ENCODE data around the gene MYCBPAP.
A peak's percentile ranks its signal among the peaks of the same experiment; 100 is the strongest.

The MYCBPAP gene, protein sequence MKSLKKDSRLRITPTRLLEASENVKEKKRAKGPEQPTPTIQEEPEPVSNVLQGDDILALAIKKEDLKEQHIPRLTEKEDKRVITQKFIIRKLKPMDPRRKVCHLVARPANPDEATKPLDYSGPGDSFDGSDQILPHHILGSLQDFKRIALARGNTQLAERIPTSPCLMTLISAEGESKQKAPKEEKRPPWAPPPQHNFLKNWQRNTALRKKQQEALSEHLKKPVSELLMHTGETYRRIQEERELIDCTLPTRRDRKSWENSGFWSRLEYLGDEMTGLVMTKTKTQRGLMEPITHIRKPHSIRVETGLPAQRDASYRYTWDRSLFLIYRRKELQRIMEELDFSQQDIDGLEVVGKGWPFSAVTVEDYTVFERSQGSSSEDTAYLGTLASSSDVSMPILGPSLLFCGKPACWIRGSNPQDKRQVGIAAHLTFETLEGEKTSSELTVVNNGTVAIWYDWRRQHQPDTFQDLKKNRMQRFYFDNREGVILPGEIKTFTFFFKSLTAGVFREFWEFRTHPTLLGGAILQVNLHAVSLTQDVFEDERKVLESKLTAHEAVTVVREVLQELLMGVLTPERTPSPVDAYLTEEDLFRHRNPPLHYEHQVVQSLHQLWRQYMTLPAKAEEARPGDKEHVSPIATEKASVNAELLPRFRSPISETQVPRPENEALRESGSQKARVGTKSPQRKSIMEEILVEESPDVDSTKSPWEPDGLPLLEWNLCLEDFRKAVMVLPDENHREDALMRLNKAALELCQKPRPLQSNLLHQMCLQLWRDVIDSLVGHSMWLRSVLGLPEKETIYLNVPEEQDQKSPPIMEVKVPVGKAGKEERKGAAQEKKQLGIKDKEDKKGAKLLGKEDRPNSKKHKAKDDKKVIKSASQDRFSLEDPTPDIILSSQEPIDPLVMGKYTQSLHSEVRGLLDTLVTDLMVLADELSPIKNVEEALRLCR

DNA sequence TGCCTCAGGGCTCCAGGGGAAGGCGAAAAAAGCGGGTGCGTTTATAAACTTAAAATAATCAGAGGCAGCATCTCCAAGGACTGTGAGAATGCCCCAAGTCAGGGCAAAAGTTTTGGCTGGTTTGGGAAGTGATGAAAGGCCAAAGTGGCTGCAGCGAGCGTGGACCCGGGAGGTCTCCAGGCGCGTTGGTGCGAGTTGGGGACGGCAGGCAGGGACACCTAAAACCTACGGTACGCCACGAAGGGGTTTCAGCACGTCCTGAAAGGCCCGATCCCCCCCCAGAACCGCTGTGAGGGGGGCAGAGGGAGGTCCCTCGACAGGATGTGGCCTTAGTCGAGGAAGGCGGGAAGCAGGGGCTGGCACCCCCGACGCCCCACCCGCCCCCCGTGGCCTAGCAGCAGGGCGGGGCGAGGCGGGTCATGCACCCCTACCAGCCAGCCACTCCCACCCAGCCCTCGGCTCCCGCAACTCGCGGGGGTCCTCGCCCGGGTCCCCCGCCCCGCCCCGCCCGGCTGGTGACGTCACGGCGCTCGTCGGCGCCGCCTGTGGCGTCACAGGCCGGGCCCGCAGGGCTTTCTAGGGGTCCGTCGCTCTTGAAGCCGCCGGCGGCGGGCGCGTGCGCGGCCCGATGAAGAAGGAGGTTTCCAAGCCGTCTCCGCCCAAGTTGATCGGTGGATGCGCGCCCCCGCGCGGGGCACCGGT lies at the start of gene MYCBPAP:
Gene MYCBPAP, plus strand, starts transcription at position 569 of the 702 bp plus-strand sequence. CDS start 236 bp downstream, outside the sequence.
- DNase-seq, result peak; percentile 84

- no peak for DNase-seq
Measured at GRCh38 chr17:50458701-50459676, 49.2 kb upstream of the MYCBPAP start.

- DNase-seq, result no peak
Measured at GRCh38 chr17:50459756-50460155, 48.5 kb upstream of the MYCBPAP start.

GRCh38 chr17:50460831-50461526 lies 47.3 kb upstream of the MYCBPAP start:
- DNase-seq, result no peak

DNA sequence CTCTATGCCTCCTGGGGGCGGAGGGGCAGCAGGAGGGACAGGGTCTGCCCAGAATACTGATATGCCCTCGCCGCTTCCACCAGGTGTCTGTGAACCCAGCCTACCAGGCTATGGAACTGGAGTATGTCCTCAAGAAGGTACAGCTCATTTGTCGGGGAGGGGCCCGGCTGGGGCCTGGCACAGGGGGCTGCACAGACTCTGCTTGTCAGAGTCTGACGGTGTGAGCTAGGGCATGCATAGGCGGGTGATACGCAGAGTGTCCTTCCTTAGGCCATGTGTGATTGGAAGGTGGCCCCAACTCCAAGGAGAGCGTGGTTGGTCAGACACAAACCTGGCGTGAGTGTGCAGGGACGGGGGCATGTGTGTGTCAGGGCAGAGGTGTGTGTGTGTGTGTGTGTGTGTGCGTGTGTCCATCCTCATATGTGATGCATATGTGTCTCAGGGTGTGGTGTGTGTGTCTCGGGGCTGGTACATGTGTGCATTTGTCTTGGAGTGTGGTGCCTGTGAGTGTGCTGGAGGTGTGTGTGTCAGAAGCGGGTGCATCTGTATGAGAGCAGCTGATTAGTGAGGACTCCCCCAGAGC lies 46.6 kb upstream of the MYCBPAP start:
- no peak for DNase-seq

DNA sequence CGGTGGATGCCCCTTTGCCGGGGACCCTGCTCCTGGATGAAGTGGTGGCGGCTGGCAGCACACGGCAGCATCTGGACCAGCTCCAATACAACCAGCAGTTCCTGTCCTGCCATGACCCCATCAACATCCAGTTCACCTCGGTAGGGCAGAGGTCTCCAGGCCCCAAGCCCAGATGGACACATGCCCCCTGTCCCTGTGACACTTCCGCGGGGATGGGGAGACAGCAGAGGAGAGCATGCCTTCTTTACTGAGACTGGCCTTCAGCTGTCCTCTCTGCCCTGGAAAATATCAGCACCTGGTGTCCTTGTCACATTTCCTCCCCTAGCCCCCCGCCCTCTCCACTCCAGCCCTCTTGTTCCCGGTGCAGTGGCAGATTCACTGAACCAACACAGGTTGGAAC lies 45.8 kb upstream of the MYCBPAP start:
- DNase-seq, result no peak

GRCh38 chr17:50464121-50464520 lies 44.1 kb upstream of the MYCBPAP start:
- no peak for DNase-seq

DNA sequence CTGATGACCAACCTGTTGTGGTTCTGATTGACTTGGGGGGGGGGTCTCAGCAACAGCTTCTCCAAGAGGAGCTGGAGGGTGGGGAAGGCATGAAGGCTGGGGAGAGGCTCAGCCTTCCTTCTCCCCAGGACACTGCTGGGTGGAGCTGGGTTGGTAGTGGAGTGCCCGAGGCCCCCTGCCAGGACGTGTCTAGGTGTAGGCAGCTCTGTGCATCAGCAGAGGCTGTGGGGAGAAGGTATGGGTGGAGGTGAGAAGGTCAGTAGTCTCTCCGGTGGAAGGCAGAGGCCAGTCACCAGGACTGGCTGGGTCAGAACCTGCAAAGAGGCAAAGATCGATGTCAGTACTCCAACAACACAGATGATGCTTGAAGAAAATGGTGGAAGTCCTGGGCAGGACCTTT lies 43.5 kb upstream of the MYCBPAP start:
- DNase-seq, result no peak

GRCh38 chr17:50465171-50465570 lies 43.1 kb upstream of the MYCBPAP start:
- no peak for DNase-seq

- DNase-seq, result no peak
Measured at GRCh38 chr17:50465635-50466034, 42.6 kb upstream of the MYCBPAP start.

DNA sequence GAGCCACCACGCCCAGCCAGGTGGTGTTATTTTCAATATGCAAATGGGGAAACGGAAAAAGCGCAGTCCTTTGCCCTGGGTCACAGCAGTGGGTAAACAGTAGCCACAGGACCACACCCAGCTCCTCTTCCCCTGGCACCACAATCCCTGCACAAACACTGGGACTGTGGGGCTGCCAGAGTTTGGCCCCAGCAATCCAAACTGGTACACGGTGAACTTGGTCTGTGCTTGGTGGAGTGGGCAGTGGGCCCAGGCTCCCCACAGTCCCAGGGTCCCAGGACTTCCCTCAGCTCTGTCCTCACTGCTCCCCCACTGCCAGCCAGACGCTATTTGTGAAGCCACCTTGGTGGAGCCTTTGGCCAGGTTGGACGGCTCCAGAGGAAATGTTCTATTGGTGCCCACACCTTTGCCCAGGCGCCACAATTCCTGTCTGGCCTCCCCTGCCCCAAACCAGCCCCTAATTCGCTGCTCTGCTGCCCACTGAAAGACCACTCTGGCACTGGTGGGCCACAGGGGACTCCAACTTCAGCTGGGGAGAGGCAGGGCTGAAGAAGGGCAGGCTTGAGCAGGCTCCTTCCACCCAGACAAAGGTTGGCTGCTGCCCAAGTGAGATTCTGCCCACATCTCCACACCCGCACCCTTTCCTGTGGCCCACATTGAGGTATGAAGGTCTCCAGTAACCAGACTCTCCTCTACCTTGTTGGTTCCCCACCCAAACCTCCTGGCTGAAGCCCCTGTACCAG lies 41.7 kb upstream of the MYCBPAP start:
- DNase-seq, result no peak

DNA sequence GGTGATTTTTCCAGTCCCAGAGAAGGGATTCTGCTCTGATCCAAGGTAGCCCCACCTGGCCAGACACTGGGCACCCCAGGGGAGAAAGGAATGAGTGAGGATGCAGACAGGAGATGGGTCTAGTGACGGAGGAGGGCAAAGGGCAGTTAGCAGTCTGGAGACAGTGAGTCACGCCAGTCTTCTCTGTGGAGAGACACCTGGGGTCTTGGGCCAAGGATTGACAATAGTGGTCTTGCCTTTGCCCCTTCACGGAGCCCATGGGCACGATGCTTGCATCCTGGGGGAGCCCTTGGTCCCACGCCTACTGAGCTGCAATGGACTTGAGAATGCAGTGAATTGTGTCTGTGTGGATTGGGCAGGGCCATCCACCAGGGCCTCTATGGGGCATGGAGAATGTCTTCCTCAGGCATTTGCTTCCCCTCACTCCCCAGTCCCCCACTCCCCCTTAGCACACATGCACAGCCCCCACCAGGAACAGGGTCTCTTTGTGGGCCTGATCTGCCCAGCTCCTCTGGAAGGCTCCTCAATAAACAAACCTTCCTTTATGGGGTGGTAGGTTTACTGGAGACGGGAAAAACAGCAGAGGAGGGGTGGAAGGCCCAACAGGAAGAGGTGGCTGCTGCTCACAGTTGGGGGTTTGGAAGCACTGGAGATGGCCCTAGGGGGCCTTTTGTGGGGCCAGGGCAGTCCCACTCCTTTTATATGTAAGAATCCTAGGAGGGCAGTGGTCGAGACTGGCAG lies 41.0 kb upstream of the MYCBPAP start:
- no peak for DNase-seq

DNA sequence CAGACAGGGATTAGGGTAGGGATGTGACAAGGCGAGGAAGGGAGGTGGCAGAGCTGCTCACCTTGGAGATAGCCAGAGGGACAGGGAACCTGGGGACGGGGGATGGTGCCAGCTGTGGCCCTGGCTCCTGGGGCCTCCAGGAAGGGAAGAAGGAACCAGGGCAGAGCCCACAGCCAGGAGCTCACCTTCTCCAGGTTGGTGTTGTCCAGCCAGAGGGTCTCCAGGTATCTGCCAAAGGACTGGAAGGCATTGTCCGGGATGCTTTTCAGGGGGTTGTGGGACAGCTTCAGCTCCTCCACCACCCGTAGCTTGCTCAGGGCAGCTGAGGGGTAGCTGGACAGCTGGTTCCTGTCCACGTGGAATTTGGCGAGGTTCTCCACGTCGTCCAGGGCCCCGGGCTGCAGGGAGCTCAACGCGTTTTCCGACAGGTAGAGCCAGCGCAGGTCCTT lies 40.4 kb upstream of the MYCBPAP start:
- no peak for DNase-seq

DNA sequence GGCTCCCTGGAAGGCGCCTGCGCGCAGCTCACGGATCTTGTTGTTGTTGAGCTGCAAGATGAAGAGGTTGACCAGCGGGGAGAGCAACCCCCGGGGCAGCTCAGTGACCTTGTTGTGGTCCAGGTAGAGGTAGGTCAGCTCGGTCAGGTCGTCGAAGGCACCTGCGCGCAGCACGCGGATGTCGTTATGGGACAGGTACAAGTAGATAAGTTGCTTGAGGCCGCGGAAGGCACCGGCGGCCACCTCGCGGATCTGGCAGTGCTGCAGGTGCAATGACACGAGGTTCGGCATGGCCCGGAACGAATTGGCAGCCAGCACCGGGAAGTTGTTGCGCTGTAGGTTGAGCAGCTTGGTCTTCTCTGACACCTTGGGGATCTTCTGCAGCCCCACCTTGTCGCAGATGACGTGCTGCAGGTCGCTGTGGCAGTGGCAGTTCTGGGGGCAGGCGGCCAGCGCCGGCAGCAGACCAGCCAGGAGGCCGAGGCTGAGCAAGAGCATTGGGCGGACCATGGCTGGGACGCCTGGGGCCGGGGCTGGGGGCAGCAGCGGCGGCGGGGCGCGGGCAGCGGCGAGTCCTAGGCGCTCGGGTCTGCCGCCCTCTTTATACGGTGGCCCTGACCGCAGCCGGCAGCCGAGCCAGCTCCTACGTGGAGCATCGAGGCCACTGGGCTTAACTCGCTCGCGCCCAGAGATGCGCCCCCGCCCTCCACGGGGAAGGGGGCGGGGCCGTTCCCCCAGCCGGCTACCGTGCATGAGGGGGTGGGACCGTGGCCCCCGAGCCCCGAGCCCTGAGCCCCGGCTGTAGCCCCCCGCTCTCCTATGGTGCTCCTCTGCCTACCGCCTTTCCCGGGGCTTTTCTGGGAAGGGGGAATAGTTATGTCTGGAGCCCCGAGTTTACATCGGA lies 39.7 kb upstream of the MYCBPAP start, which contains the start of gene CHAD:
Gene CHAD, minus strand, starts transcription at position 577 of the 904 bp plus-strand sequence. Its CDS starts 67 bp downstream, at position 510.
- DNase-seq, result no peak

DNA sequence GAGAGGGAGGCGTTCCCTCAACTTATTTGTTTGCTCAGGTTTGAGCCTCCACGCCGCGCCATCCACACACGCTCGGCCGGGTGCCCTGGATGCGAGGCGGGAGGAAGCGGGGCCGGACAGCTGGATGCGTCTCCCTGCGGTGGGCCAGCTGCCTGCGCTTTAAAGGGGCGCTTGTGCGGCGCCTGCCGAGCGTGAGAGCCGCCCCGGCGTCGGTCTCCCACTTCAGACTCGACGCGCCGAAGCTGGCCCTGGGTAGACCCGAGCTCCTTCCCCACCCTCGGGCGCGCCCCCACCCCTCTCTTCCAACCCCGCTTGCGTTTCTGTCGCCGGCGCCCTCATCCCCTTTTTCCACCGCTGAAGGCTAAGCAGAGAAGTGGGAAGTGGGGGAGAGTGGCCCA lies 39.0 kb upstream of the MYCBPAP start:
- DNase-seq, result no peak

GRCh38 chr17:50469671-50470305 lies 38.5 kb upstream of the MYCBPAP start:
- no peak for DNase-seq

- DNase-seq, result no peak
Measured at GRCh38 chr17:50470426-50470825, 37.8 kb upstream of the MYCBPAP start.

Data from activated naive CD4-positive, alpha-beta T cell treated with Interleukin-2 at 50 U/mL for 16 hours (primary cell).